ENCODE data around the gene OR5D16. TPM values are rescaled to one million over a fixed set of nuclear protein-coding genes. Genes with fewer than 3 reads are reported as not detected.

Gene OR5D16
- polyA plus RNA-seq (2013, experiment 1 of 2) = not detected
- not detected for polyA plus RNA-seq (2013, experiment 2 of 2)

- Histone ChIP-seq H2BK15ac (replicated peaks; ENCODE audit: low read depth) (no peak within 1 kb of the TSS), H3K56ac (ENCODE audit: low read length) (no peak within 1 kb of the TSS), H3K27ac (ENCODE audit: low read depth, low read length) (no peak within 1 kb of the TSS), H3K4ac (ENCODE audit: low read depth, low read length) (no peak within 1 kb of the TSS), H3K36me3 (ENCODE audit: control insufficient read depth, insufficient read depth, low read length) (no peaks in the 10 kb centered on the region), H3K79me1 (ENCODE audit: low read length) (no peaks in the 10 kb centered on the region), H3K23ac (ENCODE audit: low read length) (no peak within 1 kb of the TSS), H3K4me3 (ENCODE audit: low read length) (no peak within 1 kb of the TSS), H2AK5ac (ENCODE audit: low read length) (no peak within 1 kb of the TSS), H3K4me1 (ENCODE audit: control insufficient read depth, low read depth, low read length) (no peaks in the 10 kb centered on the region), H3K9ac (ENCODE audit: low read length) (no peak within 1 kb of the TSS), H2BK5ac (ENCODE audit: low read length) (no peak within 1 kb of the TSS), H3K27me3 (ENCODE audit: insufficient read depth, low read length, poor library complexity) (no peaks in the 10 kb centered on the region), H2BK120ac (ENCODE audit: low read depth, low read length) (no peak within 1 kb of the TSS), H3K79me2 (ENCODE audit: control insufficient read depth, insufficient read depth, low read length) (no peaks in the 10 kb centered on the region), H3K4me2 (ENCODE audit: low read length) (no peak within 1 kb of the TSS), H4K8ac (ENCODE audit: low read depth, low read length) (no peak within 1 kb of the TSS), H3K18ac (ENCODE audit: low read length) (no peak within 1 kb of the TSS), H4K5ac (ENCODE audit: low read length) (no peak within 1 kb of the TSS)
- no CpG with 5 or more reads among the region's 3 CpGs for WGBS (ENCODE audit: extremely low coverage, insufficient coverage, low lambda C conversion rate)
- DNase-seq = no peak
Measured at GRCh38 chr11:55838452-55838851, at the start of gene OR5D16. Gene OR5D16, plus strand, starts transcription at chr11:55838752. Its CDS starts 0 bp downstream, at chr11:55838752.

- Histone ChIP-seq H4K8ac (ENCODE audit: low read depth, low read length) (no peak overlapping the region), H3K4ac (ENCODE audit: low read depth, low read length) (no peak overlapping the region), H2BK15ac (replicated peaks; ENCODE audit: low read depth) (no peak overlapping the region), H3K23ac (ENCODE audit: low read length) (no peak overlapping the region), H3K27me3 (ENCODE audit: insufficient read depth, low read length, poor library complexity) (no peaks in the 10 kb centered on the region), H3K4me2 (ENCODE audit: low read length) (no peak overlapping the region), H3K4me1 (ENCODE audit: control insufficient read depth, low read depth, low read length) (no peaks in the 10 kb centered on the region), H4K5ac (ENCODE audit: low read length) (no peak overlapping the region), H3K36me3 (ENCODE audit: control insufficient read depth, insufficient read depth, low read length) (no peaks in the 10 kb centered on the region), H2BK5ac (ENCODE audit: low read length) (no peak overlapping the region), H2BK120ac (ENCODE audit: low read depth, low read length) (no peak overlapping the region), H3K9ac (ENCODE audit: low read length) (no peak overlapping the region), H3K56ac (ENCODE audit: low read length) (no peak overlapping the region), H3K79me2 (ENCODE audit: control insufficient read depth, insufficient read depth, low read length) (no peaks in the 10 kb centered on the region), H3K4me3 (ENCODE audit: low read length) (no peak overlapping the region), H3K18ac (ENCODE audit: low read length) (no peak overlapping the region), H3K27ac (ENCODE audit: low read depth, low read length) (no peak overlapping the region), H2AK5ac (ENCODE audit: low read length) (no peak overlapping the region), H3K79me1 (ENCODE audit: low read length) (no peaks in the 10 kb centered on the region)
- no peak for DNase-seq
- no CpG with 5 or more reads among the region's 1 CpG for WGBS (ENCODE audit: extremely low coverage, insufficient coverage, low lambda C conversion rate)
Measured at GRCh38 chr11:55791606-55792005, 46.9 kb upstream of the OR5D16 start.

- no peaks in the 10 kb centered on the region for H3K79me1 ChIP-seq (ENCODE audit: low read length)
- no peak overlapping the region for H3K23ac ChIP-seq (ENCODE audit: low read length)
- WGBS (ENCODE audit: extremely low coverage, insufficient coverage, low lambda C conversion rate) = no CpG with 5 or more reads among the region's 2 CpGs
- H2AK5ac ChIP-seq (ENCODE audit: low read length) = no peak overlapping the region
- no peak overlapping the region for H3K9ac ChIP-seq (ENCODE audit: low read length)
- no peak overlapping the region for H3K4me3 ChIP-seq (ENCODE audit: low read length)
- no peak overlapping the region for H4K5ac ChIP-seq (ENCODE audit: low read length)
- no peaks in the 10 kb centered on the region for H3K79me2 ChIP-seq (ENCODE audit: control insufficient read depth, insufficient read depth, low read length)
- no peak overlapping the region for H2BK15ac ChIP-seq (replicated peaks; ENCODE audit: low read depth)
- no peak for DNase-seq
- no peak overlapping the region for H2BK120ac ChIP-seq (ENCODE audit: low read depth, low read length)
- no peak overlapping the region for H3K56ac ChIP-seq (ENCODE audit: low read length)
- H3K4me2 ChIP-seq (ENCODE audit: low read length) = no peak overlapping the region
- H3K18ac ChIP-seq (ENCODE audit: low read length) = no peak overlapping the region
- H3K4me1 ChIP-seq (ENCODE audit: control insufficient read depth, low read depth, low read length) = no peaks in the 10 kb centered on the region
- no peak overlapping the region for H4K8ac ChIP-seq (ENCODE audit: low read depth, low read length)
- no peak overlapping the region for H3K27ac ChIP-seq (ENCODE audit: low read depth, low read length)
- no peaks in the 10 kb centered on the region for H3K27me3 ChIP-seq (ENCODE audit: insufficient read depth, low read length, poor library complexity)
- no peak overlapping the region for H3K4ac ChIP-seq (ENCODE audit: low read depth, low read length)
- no peak overlapping the region for H2BK5ac ChIP-seq (ENCODE audit: low read length)
- no peaks in the 10 kb centered on the region for H3K36me3 ChIP-seq (ENCODE audit: control insufficient read depth, insufficient read depth, low read length)
Measured at GRCh38 chr11:55793321-55793720, 45.2 kb upstream of the OR5D16 start.

GRCh38 chr11:55795256-55795655 is 43.3 kb upstream of the OR5D16 start, which contains the start of gene OR5D14:
Gene OR5D14, plus strand, starts transcription at chr11:55795556. Its CDS starts 0 bp downstream, at chr11:55795556.
- Histone ChIP-seq H3K23ac (ENCODE audit: low read length) (no peak within 1 kb of the TSS), H4K5ac (ENCODE audit: low read length) (no peak within 1 kb of the TSS), H3K18ac (ENCODE audit: low read length) (no peak within 1 kb of the TSS), H3K27ac (ENCODE audit: low read depth, low read length) (no peak within 1 kb of the TSS), H3K36me3 (ENCODE audit: control insufficient read depth, insufficient read depth, low read length) (no peaks in the 10 kb centered on the region), H3K4me3 (ENCODE audit: low read length) (no peak within 1 kb of the TSS), H3K79me1 (ENCODE audit: low read length) (no peaks in the 10 kb centered on the region), H2BK120ac (ENCODE audit: low read depth, low read length) (no peak within 1 kb of the TSS), H3K56ac (ENCODE audit: low read length) (no peak within 1 kb of the TSS), H3K4me1 (ENCODE audit: control insufficient read depth, low read depth, low read length) (no peaks in the 10 kb centered on the region), H3K4ac (ENCODE audit: low read depth, low read length) (no peak within 1 kb of the TSS), H3K79me2 (ENCODE audit: control insufficient read depth, insufficient read depth, low read length) (no peaks in the 10 kb centered on the region), H3K27me3 (ENCODE audit: insufficient read depth, low read length, poor library complexity) (no peaks in the 10 kb centered on the region), H3K9ac (ENCODE audit: low read length) (no peak within 1 kb of the TSS), H2BK15ac (replicated peaks; ENCODE audit: low read depth) (no peak within 1 kb of the TSS), H2BK5ac (ENCODE audit: low read length) (no peak within 1 kb of the TSS), H3K4me2 (ENCODE audit: low read length) (no peak within 1 kb of the TSS), H4K8ac (ENCODE audit: low read depth, low read length) (no peak within 1 kb of the TSS), H2AK5ac (ENCODE audit: low read length) (no peak within 1 kb of the TSS)
- DNase-seq = no peak

GRCh38 chr11:55806248-55806647 is 32.3 kb upstream of the OR5D16 start:
- no peaks in the 10 kb centered on the region for H3K36me3 ChIP-seq (ENCODE audit: control insufficient read depth, insufficient read depth, low read length)
- H2AK5ac ChIP-seq (ENCODE audit: low read length) = no peak overlapping the region
- H3K79me1 ChIP-seq (ENCODE audit: low read length) = no peaks in the 10 kb centered on the region
- H2BK5ac ChIP-seq (ENCODE audit: low read length) = no peak overlapping the region
- H3K4ac ChIP-seq (ENCODE audit: low read depth, low read length) = no peak overlapping the region
- DNase-seq = no peak
- no peak overlapping the region for H3K4me2 ChIP-seq (ENCODE audit: low read length)
- no peak overlapping the region for H3K56ac ChIP-seq (ENCODE audit: low read length)
- H3K9ac ChIP-seq (ENCODE audit: low read length) = no peak overlapping the region
- no peak overlapping the region for H3K23ac ChIP-seq (ENCODE audit: low read length)
- WGBS (ENCODE audit: extremely low coverage, insufficient coverage, low lambda C conversion rate) = no CpG with 5 or more reads among the region's 1 CpG
- H4K8ac ChIP-seq (ENCODE audit: low read depth, low read length) = no peak overlapping the region
- no peak overlapping the region for H3K4me3 ChIP-seq (ENCODE audit: low read length)
- no peaks in the 10 kb centered on the region for H3K27me3 ChIP-seq (ENCODE audit: insufficient read depth, low read length, poor library complexity)
- no peak overlapping the region for H4K5ac ChIP-seq (ENCODE audit: low read length)
- no peak overlapping the region for H2BK120ac ChIP-seq (ENCODE audit: low read depth, low read length)
- H3K18ac ChIP-seq (ENCODE audit: low read length) = no peak overlapping the region
- no peaks in the 10 kb centered on the region for H3K79me2 ChIP-seq (ENCODE audit: control insufficient read depth, insufficient read depth, low read length)
- no peak overlapping the region for H3K27ac ChIP-seq (ENCODE audit: low read depth, low read length)
- no peaks in the 10 kb centered on the region for H3K4me1 ChIP-seq (ENCODE audit: control insufficient read depth, low read depth, low read length)
- H2BK15ac ChIP-seq (replicated peaks; ENCODE audit: low read depth) = no peak overlapping the region

GRCh38 chr11:55811067-55811466 is 27.5 kb upstream of the OR5D16 start, which contains the start of gene OR5L1:
Gene OR5L1, plus strand, starts transcription at chr11:55811367. Its CDS starts 100 bp downstream, at chr11:55811467.
- no peak within 1 kb of the TSS for H2AK5ac ChIP-seq (ENCODE audit: low read length)
- no peak within 1 kb of the TSS for H3K56ac ChIP-seq (ENCODE audit: low read length)
- H4K8ac ChIP-seq (ENCODE audit: low read depth, low read length) = no peak within 1 kb of the TSS
- H3K4me2 ChIP-seq (ENCODE audit: low read length) = no peak within 1 kb of the TSS
- no peak within 1 kb of the TSS for H3K27ac ChIP-seq (ENCODE audit: low read depth, low read length)
- no peak within 1 kb of the TSS for H3K23ac ChIP-seq (ENCODE audit: low read length)
- no peaks in the 10 kb centered on the region for H3K36me3 ChIP-seq (ENCODE audit: control insufficient read depth, insufficient read depth, low read length)
- H3K4me1 ChIP-seq (ENCODE audit: control insufficient read depth, low read depth, low read length) = no peaks in the 10 kb centered on the region
- H3K9ac ChIP-seq (ENCODE audit: low read length) = no peak within 1 kb of the TSS
- H4K5ac ChIP-seq (ENCODE audit: low read length) = no peak within 1 kb of the TSS
- H2BK120ac ChIP-seq (ENCODE audit: low read depth, low read length) = no peak within 1 kb of the TSS
- no peaks in the 10 kb centered on the region for H3K27me3 ChIP-seq (ENCODE audit: insufficient read depth, low read length, poor library complexity)
- H2BK5ac ChIP-seq (ENCODE audit: low read length) = no peak within 1 kb of the TSS
- no peak within 1 kb of the TSS for H3K4me3 ChIP-seq (ENCODE audit: low read length)
- no peak within 1 kb of the TSS for H3K18ac ChIP-seq (ENCODE audit: low read length)
- no peaks in the 10 kb centered on the region for H3K79me1 ChIP-seq (ENCODE audit: low read length)
- H2BK15ac ChIP-seq (replicated peaks; ENCODE audit: low read depth) = no peak within 1 kb of the TSS
- no CpG with 5 or more reads among the region's 1 CpG for WGBS (ENCODE audit: extremely low coverage, insufficient coverage, low lambda C conversion rate)
- H3K79me2 ChIP-seq (ENCODE audit: control insufficient read depth, insufficient read depth, low read length) = no peaks in the 10 kb centered on the region
- H3K4ac ChIP-seq (ENCODE audit: low read depth, low read length) = no peak within 1 kb of the TSS
- no peak for DNase-seq
